Midbrain (tissue), 1 donor: ENCODE measurements around the gene ZRANB3.
"Not testable (repeated sequence)": the region's sequence is repeated elsewhere in the genome, so short reads cannot be mapped to it uniquely, and the experiment has no call there.

Experiments used
- DNase-seq: peaks from one replicate; lab custom pipeline; 2025; lab: John Stamatoyannopoulos, UW

Gene ZRANB3

DNA sequence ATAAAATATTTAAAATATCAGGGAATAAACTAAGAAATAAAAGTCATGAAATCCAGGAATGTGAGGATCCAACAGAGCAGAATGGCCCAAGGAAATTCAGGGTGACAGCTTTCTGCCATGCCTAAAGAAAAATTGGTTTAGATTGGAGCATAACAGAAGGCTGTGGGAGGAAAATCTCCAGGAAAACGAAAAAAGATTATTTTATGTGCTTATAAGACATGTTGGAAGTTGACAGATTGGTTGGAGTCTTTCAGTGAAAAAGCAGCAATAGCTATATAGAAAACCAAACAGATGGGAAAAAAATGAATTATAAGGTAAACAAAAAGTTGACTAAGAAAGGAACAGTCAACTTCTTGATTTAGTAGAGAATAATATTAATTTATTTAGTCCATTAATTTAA, 203.9 kb downstream of the ZRANB3 start:
- DNase-seq: no peak

DNA sequence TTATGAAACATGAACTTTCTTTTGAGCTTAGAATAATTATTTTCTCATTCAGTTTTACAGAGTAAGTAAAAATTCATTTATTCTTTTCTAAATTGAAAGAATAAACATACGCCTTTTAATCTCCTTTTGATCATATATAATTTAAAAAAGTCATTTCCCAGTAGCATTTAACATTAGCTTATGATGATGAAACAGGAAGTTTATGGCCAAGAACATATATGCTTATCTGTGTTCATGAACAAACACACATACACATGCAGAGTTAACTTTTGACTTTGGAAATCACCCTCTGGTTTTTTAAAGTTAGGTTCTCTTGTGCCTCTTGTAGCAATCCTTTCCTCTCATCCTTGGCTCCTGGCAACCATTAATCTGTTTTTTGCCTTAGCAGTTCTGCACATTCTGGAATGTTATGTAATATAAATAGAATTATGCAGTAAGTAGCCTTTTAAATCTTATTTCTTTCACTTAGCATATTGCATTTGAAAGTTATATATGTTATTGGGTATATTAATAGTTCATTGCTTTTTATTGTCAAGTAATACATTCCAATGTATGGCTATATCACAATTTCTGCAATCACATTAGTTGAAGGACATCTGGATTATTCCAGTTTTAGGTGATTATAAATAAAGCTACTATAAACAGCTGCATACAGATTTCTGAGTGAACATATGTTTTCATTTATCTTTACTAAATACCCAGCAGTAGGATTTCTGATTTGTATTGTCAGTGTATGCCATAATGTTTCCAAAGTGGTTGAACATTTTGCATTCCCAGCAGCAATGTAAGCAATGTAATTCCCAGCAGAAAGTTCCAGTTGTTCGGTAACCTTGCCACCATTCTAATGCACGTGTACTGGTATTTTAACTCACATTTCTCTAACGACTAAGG, 210.3 kb downstream of the ZRANB3 start:
- DNase-seq: no peak

DNA sequence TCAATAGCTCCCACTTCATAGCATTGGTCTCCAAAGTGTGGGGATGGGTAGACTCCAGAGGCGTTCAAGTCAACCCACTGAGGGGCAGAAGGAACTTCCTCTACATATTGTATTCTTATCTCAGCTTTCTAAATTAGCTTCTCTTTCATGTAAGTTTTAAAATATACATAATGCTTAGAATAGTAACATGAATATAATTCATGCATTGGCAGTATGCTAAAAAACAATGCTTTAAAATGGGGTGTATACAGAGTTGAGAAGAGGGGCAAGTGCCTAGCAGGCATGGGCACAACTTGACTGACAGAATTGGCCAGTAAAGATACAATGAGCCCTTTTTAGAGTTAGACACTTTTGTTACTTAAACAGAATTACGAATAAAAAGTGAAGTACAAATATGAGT, 212.2 kb downstream of the ZRANB3 start:
- DNase-seq: no peak

DNA sequence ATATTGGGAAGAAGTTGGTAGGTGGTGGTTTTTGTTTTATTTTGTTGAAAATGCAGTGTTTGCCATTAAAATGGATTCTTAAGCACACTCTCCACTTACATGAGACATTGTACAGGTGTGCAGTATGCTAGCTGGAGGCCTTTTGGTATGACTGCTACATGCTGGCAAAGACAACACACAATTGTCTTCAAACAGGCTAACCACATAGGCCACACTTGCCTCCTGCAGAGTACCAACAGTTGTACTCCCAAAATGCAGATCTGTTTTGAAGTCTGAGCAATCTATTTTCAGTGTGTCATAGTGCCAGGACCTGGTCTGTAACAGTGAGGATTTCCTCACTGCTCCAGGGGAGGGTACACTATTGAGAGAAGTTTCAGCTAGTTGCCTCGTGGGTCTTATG, 213.6 kb downstream of the ZRANB3 start:
- DNase-seq: no peak

DNA sequence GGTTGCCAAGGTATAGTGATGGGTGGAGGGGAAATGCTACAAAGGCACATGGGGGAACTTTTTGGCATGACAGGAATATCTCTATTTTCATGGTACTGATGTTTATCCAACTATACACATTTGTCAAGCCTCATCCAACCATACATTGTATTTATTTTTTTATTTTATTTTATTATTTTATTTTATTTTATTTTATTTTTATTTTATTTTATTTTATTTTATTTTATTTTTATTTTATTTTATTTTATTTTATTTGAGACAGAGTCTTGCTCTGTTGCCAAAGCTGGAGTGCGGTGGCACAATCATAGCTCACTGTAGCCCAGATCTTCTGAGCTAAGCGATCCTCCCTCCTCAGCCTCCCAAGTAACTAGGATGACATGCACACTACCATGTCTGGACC, 219.1 kb downstream of the ZRANB3 start:
- no peak for DNase-seq

DNA sequence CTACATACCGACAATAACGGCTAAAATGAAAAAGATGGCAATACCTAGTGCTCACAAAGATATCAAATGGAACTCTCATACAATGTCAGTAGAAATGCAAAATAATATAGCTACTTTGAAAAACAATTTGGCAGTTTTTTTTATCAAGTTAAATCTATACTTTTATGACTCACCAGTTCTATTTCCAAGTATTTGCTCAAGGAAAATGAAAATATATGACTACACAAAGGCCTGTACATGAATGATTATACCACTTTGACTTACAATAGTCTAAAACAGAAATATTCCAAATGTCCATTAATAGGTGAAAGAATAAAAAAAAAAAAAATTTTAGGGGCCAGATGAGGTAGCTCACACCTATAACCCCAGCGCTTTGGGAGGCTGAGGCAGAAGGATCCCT, 219.8 kb downstream of the ZRANB3 start:
- no peak for DNase-seq

DNA sequence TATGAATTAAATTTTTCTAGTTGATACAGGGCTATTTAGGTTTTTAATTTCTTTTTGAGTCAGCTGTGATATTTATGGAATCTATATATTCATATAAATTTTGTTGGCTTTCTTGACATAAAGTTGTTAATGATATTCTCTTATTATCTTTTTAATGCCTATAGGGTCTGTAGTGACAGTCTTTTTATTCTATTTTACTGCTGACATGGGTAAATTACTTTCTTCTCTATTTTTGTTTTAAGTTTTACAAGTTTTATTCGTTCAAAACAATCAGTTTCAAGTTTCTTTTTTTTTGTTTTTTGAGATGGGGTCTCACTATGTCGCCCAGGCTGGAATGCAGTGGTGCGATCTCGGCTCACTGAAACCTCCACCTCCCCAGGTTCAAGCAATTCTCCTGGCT, 226.3 kb downstream of the ZRANB3 start:
- DNase-seq: no peak

DNA sequence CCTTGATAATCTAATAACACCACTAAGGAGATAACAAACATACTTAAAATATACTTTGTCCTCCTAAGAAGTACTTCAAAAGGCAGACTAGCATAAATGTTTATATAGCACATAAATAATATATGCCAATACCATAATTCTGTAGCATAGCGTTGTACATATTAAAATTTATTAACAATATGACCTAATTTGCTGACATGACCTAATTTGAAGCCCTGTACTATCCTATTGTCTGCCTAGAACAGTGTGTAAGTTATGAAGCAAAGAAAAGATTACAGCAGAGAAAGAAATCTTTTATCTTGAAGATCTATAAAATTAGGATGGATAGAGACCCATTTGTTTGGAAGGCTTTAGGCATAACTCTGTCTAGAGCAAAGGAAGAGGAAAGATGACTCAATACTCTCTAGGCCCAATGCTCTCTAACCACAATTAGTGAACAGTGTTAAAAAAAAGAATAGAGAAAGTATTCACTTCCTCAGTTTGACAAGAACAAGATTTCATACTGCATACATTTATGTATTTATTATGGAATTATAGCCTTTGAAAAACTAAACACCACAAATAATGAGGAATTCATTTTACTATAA, 231.3 kb downstream of the ZRANB3 start:
- no peak for DNase-seq

DNA sequence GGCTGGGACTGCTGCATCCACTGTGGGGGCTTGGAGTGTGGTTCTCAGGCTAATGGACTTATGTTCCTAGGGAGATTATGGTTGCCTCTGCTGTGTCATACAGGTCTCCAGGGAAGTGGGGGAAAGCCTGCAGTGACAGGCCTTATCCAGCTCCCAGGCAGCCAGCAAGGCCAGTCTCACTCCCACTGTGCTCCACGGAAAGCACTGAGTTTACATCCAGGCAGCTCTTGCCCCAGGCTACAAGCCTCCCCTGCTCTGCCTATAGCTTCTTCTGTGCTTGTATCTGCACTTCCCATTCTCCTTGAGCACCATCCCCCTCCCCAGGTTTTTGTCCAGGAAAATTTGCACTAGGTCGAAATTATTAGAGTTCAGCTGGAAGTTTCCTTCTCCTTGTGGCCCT, 231.9 kb downstream of the ZRANB3 start:
- no peak for DNase-seq

DNA sequence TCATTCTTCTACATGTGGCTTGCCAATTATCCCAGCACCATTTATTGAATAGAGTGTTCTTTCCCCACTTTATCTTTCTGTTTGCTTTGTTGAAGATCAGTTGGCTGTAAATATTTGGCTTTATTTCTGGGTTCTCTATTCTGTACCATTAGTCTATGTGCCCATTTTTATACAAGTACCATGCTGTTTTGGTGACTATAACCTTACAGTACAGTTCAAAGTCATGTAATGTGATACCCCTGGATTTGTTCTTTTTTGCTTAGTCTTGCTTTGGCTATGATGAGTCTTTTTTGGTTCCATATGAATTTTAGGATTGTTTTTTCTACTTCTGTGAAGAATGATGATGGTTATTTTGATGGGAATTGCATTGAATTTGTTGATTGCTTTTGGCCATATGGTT, 243.9 kb downstream of the ZRANB3 start:
- DNase-seq: not testable (repeated sequence)

DNA sequence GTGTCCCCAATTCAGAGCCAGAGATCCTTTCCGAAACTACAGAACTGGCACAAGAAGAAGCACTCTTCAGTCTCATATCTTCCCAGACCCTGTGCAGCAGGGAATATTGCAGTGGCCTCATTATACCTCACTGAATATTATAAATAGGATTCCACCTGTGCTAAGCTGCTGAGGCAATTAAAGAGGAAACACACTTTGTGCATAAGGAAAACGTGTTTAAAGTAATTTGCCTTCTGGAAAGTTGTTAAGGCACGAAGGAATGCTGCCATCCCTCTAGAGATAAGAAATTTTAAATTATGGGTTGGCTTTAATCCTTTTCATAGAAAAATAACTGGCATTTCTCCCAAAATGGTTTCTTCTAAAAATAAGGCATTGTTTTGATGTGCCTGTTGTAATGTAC, 245.6 kb downstream of the ZRANB3 start:
- DNase-seq: no peak

DNA sequence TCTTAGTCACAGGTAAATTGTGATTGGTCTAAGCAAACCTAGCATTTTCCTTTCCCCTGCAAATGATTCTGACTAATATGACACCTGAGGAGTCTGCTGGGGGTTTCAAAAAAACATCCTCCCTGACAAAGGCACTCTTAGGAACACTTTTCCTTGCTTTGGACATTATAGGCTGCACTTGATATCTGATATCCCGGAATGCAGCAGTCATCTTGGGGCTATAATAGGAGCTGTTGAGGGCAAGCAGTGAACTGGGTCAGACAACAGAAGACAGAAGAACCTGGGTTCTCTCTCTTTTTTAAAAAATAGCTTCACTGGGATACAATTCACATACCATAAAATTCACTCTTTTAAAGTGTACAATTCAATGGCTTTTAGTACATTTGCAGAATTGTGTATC, 249.6 kb downstream of the ZRANB3 start:
- no peak for DNase-seq

DNA sequence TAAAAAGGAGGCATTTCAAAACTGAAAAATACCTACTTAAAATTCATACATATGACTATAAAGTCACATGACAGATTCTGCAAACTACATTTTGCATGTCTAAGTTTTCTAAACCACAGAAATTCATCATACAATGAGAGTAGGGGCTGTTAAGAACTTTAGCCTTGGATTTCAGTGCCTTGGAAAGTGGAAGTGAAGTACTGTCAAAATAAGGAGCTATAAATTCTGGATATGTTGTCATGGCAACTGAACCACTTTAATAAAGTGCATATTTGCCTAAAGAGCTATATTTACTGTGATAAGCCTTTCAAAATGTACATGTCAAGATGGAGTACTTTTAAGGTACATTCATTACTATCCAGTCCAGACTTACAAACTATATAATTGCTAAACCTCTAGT, 251.8 kb downstream of the ZRANB3 start:
- no peak for DNase-seq

DNA sequence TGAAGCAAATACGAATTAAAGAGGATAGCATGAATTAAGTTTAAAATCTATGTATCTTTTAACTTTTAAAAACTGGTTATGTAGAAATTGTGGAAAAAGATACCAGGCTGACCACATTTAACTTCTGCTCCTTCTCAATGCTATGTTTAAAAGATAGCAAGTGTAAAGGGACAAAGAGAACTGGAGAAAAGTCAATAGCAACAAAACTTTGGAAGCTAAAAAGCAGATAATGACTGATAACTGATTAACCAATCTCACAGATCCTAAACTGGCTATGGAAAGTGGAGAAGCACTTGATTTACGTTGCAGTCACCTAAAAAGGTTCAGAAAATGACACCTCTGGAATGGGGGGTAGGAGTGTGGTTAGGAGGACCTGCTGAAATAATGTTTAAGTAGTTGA, 254.5 kb downstream of the ZRANB3 start:
- DNase-seq: no peak

DNA sequence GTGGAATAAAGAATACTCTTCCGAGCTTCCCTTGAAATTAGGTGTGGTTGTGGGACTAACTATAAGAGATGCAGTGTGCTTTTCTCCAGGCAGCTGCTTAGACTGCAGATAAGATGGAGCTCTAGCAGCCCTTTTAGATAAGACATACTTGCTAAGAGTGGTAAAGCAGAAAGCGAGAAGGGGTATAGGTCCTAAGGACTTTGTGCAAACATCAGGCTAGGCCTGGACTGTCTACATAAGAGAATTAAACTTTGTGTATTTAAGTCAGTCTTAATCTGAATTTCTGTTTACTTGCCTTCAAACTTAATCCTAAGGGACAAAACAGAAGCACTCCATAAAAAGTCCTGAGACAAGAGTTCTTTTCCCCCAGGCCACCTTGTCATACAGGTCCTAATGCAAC, 260.0 kb downstream of the ZRANB3 start:
- no peak for DNase-seq

DNA sequence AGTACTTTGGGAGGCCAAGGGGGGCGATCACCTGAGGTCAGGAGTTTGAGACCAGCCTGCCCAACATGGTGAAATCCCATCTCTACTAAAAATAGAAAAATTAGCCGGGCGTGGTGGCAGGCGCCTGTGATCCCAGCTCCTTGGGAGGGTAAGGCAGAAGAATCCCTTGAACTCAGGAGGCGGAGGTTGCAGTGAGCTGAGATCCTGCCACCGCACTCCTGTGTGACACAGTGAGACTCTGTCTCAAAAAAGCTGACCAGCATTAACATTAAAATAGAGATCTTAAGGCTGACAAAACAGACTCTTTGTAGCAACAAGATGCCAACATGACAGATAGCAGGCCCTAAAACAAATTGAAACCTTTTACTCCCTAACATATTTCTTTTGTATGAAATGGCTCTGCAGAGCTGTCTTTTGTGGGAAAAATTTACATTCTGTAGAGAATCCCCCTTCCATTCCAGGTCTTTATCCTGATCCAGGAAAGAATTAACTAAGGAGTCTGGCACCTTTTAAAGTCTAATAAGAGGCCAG, 265.0 kb downstream of the ZRANB3 start:
- DNase-seq: no peak

DNA sequence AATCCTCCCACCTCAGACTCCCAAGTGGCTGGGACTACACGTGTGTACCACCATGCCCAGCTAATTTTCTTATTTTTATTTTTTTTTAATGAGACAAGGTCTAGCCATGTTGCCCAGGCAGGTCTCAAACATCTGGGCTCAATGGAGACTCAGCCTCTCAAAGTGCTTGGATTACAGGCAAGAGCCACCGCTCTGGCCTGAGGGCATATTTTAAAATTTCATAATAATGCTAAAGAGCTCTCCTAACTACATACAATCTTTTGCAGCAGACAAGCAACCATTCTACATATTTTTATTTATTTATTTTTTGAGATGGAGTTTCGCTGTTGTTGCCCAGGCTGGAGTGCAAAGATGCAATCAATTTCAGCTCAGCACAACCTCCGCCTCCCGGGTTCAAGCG, 271.9 kb downstream of the ZRANB3 start:
- no peak for DNase-seq

DNA sequence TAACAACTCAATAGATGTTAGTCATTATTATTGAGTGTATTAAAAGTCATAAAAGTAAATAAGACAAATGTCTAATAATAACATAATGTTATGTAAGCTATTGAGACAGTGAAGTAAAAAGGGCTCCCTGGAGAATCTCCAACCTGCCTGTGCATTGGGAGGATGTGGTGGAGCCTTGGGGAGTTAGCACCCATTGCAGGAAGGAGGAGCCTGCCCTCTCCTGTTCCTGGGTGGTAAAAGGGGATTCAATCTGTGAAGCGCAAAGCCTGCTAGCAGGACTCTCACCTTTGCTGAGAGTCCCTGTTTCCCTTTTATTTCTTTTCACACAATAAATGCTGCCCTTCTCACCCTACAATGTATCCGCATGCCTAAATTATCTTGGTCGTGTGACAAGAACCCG, 272.8 kb downstream of the ZRANB3 start:
- no peak for DNase-seq

DNA sequence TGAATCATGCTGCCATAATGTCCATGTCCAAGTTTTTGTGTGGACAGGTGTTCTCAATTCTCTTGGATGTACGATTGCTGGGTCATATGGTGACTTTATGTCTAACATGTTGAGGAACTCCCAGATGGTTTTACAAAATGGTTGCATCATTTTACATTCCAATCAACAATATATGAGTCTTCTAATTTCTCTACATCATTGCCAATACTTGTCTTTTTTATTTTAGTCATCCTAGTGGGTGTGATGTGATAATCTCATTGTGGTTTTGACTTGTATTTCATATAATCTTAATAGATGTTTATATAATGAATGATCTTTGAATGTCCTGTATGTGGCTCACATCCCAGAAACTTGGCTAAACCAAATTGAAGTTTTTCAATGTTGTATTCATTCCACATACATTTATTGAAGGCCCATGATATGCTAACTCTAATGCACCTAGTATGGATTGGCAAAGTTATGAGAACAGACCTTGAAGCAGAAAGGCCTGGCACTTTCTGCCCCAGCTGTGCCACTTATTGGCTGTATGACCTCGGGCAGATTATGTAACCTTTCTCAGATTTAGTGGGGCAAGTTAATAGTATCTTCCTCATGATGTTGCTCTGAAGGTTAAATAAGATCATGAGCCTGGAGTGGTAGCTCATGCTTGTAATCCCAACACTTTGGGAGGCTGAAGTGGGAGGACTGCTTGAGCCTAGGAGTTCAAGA, 273.5 kb downstream of the ZRANB3 start:
- DNase-seq: no peak

DNA sequence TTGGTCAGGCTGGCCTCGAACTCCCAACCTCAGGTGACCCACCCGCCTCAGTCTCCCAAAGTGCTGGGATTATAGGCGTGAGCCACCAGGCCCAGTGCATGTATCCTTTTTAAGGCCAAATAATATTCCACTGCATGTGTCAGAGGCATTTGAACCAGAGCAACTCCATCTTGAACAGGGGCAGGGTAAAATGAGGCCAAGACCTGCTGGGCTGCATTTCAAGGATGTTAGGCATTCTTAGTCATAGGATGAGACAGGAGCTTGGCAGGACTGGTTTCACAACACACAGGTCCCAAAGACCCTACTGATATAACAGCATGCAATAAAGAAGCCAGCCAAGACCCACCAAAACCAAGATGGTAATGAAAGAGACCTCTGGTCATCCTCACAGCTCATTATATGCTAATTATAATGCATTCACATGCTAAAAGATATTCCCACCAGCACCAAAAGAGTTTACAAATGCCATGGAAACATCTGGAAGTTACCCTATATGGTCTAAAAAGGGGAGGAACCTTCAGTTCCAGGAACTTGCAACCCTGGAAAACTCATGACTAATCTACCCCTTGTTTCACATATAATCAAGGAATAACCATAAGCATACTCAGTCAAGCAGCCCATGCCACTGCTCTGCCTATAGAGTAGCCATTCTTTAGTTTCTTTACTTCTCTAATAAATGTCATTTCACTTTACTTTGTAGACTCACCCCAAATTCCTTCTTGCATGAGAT, 274.3 kb downstream of the ZRANB3 start:
- no peak for DNase-seq

DNA sequence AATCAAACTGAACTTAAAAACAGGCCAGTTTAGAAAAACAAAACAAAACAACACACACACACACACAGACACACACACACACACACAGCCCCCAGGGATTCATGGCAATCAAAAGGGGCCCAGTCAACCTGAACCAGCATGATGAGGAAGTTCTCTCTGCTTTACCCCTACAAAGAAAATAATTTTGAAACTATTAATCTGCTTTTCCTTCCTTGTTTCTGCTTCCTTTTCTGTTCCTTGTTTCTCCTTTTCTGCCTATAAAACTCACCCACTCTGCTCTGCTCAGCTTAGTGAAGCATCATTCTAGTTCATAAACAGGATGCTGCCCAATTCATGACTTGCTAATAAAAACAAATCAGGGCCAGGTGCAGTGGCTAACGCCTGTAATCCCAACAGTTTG, 275.8 kb downstream of the ZRANB3 start:
- DNase-seq: no peak

DNA sequence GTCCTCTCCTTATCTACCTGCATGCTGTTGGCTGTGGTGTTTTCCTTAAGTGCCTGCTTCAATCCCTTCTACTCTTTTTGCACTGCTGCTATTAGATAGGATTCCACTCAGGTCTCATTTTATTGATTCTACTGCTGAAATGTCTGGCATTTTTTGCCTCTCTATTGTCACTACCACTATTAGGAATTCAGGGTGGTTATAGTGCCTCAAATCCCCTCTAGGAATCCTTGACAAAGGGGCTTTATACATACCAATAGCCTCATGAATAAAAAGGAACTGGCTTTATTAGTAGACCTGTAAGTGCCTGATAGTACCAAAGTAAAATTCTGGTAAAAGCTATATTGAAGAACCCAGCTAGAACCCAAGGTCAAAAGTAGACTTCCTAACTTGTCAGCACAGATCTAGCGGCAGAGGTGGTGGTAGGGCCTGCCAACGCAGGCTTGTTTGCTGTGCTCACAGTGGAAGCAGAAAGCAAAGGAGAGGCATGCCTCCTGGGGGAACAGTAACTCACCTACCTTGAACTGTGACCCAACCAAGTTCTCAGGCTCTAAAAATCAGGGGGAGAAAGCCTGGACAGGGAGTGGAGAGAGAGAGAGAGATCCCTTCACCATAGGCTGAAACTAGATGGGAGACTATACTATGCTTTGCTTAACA, 278.1 kb downstream of the ZRANB3 start:
- DNase-seq: no peak
